Right ventricle myocardium inferior (tissue), 1 donor: ENCODE measurements around the gene OTOGL. TPM values are rescaled to one million over a fixed set of nuclear protein-coding genes. Genes with fewer than 3 reads are reported as not detected.
A peak's percentile ranks its signal among the peaks of the same experiment; 100 is the strongest.
"Not testable (repeated sequence)": the region's sequence is repeated elsewhere in the genome, so short reads cannot be mapped to it uniquely, and the experiment has no call there.

Experiments
- ATAC-seq: fragments of 200-7000 bp; cut with Tn5 transposase; one replicate; pipeline ENCODE4 v1.9.1; 2020; ENCODE audit warnings: mild to moderate bottlenecking, moderate library complexity
- DNase-seq: peaks from one replicate; pipeline ENCODE4 v3.0.0; 2021; ENCODE audit errors: missing footprints
- intact Hi-C: fragments of 100-400 bp; cut with DNase I; formaldehyde crosslinking; loops from one replicate; pipeline ENCODE4 v1.11.0; 2022
- long read RNA-seq: library from polyadenylated mRNA; unstranded; transcript quantifications from one replicate; pipeline ENCODE4 v2.0.0, GENCODE V29; 2021
- total RNA-seq: library from RNA; stranded (reverse); fragmentation: NEBNext Ultra II Directional; extraction: Animal tissue kit (Norgen Biotek cat#: 25700); gene quantifications from one replicate; pipeline ENCODE4 v1.2.1, GENCODE V29; 2021
- donor health status: DM: no; HTN: yes; CAD: no; lungs with severe emphysema.

Gene OTOGL, protein sequence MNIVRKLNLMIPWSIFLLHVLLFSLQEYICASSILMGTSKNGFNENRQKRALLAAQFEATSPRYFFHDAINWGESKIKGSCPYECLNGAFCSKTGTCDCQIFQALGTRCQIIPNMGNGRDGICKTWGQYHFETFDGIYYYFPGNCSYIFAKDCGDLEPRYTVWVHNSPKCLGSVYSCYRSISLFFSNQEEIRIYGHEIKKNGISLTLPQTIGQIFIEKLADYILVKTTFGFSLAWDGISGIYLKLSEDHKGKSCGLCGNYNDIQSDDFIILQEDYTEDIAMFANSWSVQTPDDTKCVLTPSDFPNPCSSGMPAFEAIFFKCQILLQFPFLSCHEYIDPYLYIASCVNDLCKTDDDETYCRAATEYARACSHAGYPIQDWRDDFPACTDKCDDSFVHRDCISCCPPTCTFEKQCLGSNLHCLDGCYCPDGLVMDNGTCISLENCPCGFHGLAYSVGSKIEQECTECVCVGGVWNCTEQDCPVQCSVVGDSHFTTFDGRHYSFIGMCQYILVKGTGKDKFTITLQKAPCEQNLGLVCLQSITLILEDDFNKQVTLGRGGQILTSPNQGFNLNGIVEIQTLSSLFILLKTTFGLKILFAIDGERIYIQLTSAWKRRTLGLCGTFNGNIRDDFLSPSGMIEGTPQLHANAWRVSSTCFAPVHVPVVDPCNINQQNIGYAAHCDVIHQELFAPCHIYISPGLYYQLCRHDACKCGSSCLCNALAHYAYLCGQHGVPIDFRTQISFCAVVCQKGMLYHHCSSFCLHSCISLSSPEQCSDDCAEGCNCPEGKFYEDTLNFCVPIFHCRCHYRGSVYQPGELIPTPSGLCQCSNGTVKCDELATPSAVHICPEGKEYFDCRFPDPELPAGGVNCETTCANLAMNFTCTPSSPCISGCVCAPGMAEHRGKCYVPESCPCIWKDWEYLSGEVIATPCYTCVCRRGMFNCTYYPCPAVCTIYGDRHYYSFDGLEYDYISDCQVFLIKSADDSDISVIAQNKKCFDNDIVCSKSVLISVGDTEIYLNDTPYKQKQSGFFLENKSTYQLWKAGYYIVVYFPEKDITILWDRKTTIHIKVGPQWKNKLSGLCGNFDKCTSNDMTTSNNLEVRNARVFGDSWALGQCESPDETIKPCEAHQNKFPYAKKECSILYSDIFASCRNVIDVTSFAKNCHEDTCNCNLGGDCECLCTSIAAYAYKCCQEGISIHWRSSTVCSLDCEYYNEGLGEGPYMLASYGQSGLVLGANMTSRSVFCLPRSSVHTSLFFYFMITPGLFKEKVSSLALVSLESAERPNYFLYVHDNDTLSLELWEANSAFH (N-terminal part only)
- 0.38 TPM for total RNA-seq
- long read RNA-seq: 0 reads

DNA sequence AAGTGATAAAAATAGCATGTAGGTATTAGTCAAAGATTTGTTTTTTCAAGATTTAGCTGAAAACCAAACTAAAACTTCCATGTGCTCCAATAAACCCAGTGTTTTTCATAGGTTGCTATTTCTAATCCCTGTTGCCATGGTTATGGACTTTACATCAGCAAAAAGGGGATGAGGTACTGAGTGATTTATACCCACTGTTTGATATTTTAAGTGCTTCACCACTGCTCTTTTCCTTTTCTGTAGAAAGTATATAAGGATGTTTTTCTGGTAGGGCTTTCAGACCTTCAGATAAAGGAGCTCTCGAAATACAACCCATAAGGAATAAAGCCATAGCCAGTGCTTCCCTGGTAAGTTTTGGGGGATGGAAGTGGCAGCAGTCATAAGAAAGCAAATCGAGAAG is at the start of gene OTOGL:
Gene OTOGL, plus strand, starts transcription at position 279 of the 400 bp plus-strand sequence. CDS start 109,895 bp downstream, outside the sequence.
- ATAC-seq: no peak
- intact Hi-C loops: no loop called here
- DNase-seq: no peak

DNA sequence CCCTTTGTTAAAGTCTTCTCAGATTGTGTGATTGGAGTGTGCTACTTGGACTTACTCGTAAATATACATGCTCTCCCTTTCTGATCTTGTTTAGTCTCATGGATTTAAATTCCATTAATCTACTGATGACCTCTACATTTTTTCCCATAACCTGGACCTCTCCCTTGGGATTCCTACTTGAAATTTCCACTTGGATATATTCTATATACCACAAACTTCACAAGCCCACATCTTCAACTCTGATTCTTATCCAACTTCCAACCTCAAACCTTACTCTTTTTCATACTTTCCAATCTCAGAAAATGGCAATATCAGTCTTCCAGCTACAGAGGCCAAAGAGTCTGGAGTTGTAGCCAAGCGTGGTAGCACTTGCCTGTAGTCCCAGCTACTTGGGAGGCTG is 49.1 kb upstream of the OTOGL start:
- intact Hi-C loops: no loop called here
- DNase-seq: no peak
- no peak for ATAC-seq

DNA sequence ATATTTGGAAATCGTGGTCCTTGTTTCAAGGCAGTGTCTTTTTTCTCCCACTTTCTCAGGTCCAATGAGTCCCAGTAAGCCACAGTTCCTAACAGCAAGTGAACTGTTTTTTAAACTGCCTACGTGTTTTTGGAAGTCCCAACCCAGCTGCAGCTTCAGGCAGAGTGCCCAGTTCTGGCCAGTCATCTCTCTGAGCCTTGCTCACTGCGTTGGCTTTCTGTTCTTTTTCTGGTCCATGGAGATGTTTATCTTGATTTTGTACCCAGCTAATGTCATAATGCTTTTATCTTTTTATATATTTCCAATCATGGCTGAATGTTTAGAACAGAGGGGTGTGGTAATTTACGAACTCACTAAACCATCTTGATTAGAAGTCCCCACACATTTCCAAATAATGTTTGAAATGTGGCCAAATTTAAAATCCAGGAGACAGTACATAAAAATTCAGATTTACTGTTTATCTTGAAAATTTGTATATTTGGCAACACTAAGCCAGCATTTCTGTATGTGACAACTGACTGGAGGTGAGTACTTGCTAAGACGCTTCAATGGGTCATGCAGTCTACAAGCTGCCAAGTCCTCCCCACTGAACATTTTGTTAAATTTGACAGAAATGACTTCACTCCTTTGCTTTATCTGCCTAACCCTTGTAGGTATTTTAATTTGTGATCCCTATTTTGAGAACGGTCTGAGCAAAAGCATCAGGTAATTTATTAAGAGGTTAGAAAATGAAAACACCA is 46.1 kb upstream of the OTOGL start:
- intact Hi-C loops: no loop called here
- ATAC-seq: peak; percentile 80

GRCh38 chr12:80056232-80056631 is 43.1 kb upstream of the OTOGL start:
- no peak for ATAC-seq
- intact Hi-C loops: no loop called here
- DNase-seq: no peak

More for the DNA sequence above, 46.1 kb upstream of the OTOGL start:
- DNase-seq: peak; percentile 74

GRCh38 chr12:80056845-80057244 is 42.5 kb upstream of the OTOGL start:
- ATAC-seq: no peak
- no peak for DNase-seq
- intact Hi-C loops: no loop called here

DNA sequence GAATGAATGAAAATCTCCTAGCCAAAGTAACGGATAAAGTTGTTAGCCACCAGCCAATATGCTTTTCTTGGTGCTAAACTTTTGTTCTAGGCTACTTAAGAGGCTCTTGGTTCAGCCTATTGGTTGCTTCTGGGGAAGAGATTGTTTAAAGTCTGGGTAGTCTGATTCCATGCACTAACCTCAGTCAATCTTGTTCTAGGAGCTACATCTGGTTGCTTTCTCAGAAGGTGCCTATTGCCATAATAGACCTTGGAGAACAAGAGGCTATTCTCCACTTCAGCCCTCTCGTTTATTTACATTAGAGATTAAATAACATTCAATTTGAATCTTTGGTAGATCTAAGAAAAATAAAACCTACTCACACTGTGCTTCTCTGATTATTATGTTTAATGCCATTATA is 40.8 kb upstream of the OTOGL start:
- ATAC-seq (no peak), DNase-seq (no peak)
- intact Hi-C loops: no loop called here

DNA sequence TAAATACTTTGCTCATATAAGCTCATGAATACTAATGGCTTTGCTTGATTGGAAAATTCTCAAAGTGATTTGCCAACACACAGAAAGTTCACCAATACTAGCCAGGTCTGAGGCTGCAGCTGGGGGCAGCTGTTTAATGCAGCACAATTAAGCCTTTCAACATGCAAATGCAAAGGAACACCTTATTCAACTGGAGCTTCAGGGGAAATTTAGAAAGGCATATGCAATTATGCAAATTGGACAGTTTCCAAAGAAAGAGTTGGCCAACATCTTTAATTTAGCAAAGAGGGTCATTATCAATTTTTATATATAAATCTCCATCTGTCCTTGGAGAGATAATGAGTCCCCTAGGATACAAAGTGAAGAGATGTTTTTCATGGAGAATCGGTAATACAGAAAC is 40.2 kb upstream of the OTOGL start:
- ATAC-seq (no peak), DNase-seq (no peak)
- intact Hi-C loops: no loop called here

- intact Hi-C loops: no loop called here
- ATAC-seq (no peak), DNase-seq (no peak)
Measured at GRCh38 chr12:80059875-80060274, 39.5 kb upstream of the OTOGL start.

- no peak for DNase-seq
- intact Hi-C loops: no loop called here
- no peak for ATAC-seq
Measured at GRCh38 chr12:80064269-80064668, 35.1 kb upstream of the OTOGL start.

DNA sequence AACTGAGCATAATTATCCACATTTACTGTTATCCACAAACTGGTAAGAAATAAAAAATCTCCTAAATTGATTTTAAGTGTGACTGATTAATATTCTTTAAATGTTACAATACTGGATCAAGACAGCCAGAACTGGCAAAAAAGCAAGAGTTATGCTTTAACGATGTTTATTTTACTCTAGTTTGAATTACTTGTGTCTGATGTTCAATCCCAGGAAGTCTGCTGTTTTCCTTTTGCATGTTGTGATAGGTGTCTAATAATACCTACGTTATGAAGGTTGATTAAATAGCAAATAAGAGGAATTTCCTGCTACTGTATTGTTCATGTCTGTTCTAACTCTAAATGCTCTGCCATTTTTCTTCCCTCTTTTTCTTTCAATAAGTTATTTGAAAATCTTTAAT is 34.4 kb upstream of the OTOGL start:
- DNase-seq: no peak
- ATAC-seq: no peak
- intact Hi-C loops: no loop called here

- DNase-seq (no peak), ATAC-seq (no peak)
- intact Hi-C loops: no loop called here
Measured at GRCh38 chr12:80068173-80068572, 31.2 kb upstream of the OTOGL start.

DNA sequence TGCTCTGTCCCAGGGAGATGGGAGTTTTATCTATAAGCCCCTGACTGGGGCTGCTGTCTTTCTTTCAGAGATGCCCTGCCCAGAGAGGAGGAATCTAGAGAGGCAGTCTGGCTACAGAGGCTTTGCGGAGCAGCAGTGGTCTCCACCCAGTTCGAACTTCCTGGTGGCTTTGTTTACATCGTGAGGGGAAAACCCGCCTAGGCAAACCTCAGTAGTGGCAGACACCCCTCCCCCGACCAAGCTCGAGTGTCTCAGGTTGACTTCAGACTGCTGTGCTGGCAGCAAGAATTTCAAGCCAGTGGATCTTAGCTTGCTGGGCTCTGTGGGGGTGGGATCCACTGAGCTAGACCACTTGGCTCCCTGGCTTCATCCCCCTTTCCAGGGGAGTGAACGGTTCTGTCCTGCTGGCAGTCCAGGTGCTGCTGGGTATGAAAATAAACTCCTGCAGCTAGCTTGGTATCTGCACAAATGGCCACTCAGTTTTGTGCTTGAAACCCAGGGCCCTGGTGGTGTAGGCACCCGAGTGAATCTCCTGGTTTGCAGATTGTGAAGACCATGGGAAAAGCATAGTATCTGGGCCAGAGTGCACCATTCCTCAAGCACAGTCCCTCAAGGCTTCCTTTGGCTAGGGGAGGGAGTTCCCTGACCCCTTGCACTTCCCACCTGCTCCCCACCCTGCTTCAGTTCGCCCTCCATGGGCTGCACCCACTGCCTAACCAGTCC is 15.3 kb upstream of the OTOGL start:
- DNase-seq, intact Hi-C loops, ATAC-seq: not testable (repeated sequence)

- intact Hi-C loops: no loop called here
- no peak for DNase-seq
- no peak for ATAC-seq
Measured at GRCh38 chr12:80086025-80086424, 13.3 kb upstream of the OTOGL start.

GRCh38 chr12:80087486-80088213 is 11.7 kb upstream of the OTOGL start:
- no peak for DNase-seq
- no peak for ATAC-seq
- intact Hi-C loops: no loop called here

- intact Hi-C loops: no loop called here
- ATAC-seq (no peak), DNase-seq (no peak)
Measured at GRCh38 chr12:80100591-80100990, 1.3 kb downstream of the OTOGL start.

- no peak for ATAC-seq
Measured at GRCh38 chr12:80101126-80101525, 1.8 kb downstream of the OTOGL start.

DNA sequence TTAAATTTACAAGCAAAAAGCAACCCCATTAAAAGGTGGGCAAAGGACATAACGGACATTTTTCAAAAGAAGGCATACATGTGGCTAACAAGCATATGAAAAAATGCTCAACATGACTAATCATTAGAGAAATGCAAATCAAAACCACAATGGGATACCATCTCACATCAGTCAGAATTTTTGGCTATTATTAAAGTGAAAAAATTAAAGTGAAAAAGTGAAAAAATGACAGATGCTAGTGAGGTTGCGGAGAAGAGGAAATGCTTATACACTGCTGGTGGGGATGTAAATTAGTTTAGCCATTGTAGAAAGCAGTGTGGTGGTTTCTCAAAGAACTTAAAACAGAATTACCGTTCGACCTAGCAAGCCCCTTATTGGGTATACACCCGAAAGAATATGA is 7.9 kb downstream of the OTOGL start:
- DNase-seq (no peak), ATAC-seq (no peak)
- intact Hi-C loops: no loop called here

More at GRCh38 chr12:80101126-80101525, 1.8 kb downstream of the OTOGL start:
- DNase-seq: no peak
- intact Hi-C loops: no loop called here
